A172 (cell line): ENCODE data around the gene TTC34. TPM values are rescaled to one million over a fixed set of nuclear protein-coding genes. Genes with fewer than 3 reads are reported as not detected.
"Not testable (repeated sequence)": the region's sequence is repeated elsewhere in the genome, so short reads cannot be mapped to it uniquely, and the experiment has no call there.

Source experiments
- DNase-seq: peaks from one replicate; pipeline ENCODE4 v3.0.0-alpha.2; 2015; ENCODE audit warnings: low spot score
- total RNA-seq: library from RNA; depleted of rRNA; stranded (reverse); fragments of >200 nt; shearing (Covaris generic); gene quantifications from 2 replicates; pipeline ENCODE4 v1.2.3, GENCODE V29; 2014

Gene TTC34
- total RNA-seq, 1 experiment from 2014 or later: not detected

DNA sequence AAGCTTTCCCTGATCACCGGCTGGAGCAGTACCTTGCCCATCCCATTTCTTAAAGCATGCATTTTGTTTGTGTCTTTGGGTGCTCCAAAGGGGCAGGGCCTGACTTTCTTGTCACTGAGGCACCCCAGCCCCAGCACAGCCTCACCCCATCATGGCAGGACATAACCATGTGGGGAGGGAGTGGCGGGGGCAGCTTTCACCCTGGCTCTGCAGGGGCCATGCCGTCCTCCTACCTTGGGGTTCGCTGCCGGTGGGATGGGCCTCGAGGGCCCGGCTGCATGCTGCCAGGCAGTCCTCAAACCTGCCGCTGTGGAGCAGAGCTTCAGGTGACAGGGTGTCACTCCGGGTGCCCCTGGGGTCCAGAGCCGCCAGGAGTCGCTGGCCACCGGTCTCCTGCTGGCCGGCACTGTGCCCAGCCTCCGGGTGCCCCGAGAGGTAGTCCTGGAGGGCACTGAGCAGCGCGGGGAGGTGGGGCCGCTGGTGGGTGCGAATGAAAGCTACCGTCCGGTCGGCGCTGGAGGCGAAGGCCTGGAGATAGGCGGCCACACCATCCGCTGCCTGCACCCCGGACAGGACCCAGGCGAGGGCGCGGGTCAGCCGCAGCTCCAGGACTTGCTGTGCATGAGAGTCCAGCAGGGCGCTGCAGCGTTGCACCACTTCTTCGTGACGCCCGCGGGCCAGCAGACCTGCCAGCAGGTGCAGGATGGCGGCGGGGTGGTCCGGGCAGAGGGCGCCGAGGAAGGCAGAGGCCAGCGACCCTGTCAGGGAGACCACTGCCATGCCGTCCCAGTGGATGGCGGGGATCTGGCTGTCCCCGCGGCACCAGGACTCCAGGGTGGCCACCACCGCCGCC lies 1.5 kb downstream of the TTC34 start:
- DNase-seq: no peak

DNA sequence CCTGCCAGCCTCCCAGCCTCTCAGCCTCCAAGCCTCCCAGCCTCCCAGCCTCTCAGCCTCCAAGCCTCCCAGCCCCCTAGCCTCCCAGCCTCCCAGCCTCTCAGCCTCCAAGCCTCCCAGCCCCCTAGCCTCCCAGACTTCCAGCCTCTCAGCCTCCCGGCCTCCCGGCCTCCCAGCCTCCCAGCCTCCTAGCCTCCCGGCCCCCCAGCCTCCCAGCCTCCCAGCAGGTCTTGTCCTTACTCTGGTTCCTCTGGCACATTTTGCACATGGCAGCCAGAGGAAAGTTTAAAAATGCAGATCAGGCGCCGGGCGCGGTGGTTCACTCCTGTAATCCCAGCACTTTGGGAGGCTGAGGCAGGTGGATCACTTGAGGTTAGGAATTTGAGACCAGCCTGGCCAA lies 2.5 kb downstream of the TTC34 start:
- not testable (repeated sequence) for DNase-seq

DNA sequence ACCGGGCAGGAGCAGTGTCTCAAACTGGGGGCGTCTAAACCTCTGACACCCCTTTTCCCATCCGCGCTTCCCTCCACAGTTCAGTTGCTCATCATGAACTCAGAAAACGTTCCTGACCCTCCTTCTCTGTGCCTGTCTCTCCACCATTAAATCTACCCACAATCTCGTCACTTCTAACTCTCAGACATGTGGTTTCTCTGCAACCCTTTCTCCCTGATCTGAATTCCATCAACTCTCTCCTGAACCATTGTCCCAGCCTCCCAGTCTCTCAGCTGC lies 3.8 kb downstream of the TTC34 start:
- DNase-seq: no peak

DNA sequence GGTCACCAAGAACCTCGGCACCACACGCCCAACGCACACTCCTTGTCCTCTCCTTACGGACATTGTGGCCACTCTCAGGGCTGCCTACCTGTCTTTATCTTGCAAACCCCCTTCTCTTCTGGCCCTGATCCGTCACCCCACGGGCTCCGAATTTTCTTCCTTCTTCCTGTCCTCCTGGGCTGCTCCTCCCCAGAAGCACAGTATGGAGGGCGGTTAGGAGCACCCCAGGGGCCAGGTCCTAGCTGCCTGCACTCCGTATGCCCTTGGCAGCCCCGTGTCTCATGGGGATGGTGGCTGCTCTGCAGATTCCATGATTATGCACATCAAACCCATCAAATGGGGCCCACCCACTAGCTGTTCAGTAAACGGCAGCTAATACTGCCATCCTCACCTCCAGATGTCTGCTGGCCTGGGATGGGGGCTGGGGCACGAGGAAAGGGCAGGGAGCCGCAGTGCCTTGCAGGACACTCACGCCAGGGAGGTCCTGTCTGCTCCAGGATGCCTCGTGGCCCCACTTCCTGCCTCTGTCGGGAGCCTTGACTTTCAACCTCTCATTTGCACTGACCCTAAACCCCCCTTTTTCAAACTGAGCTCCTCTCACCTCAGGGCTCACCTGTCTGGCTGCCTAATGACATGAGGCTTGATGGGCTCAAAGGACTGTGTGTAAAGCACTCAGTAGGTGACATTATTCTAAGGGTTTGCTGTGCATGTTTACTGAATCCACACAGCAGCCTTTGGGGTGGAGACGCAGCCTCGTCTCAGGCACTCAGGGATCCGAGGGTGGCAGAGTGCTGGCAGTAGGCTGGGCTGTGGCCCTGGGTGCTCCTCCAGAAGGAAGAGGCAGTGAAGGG lies 4.4 kb downstream of the TTC34 start:
- DNase-seq: no peak

DNA sequence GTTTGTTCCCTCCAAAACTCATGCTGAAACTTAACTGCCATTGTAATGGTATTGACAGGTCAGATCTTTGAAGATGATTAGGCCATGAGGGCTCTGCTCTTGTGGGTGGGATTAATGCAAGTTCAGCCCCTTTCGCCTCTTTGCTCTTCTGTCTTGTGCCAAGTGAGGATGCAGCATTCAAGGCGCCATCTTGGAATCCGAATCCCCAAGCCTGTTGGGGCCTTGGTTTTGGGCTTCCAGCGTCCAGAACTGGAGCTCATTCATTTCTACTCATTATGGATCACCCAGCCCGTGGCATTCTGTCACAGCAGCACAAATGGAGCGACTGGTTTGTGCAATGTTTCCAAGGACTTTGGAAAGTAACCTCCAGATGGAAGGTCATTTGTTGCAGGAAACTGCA lies 5.6 kb downstream of the TTC34 start:
- DNase-seq: no peak

DNA sequence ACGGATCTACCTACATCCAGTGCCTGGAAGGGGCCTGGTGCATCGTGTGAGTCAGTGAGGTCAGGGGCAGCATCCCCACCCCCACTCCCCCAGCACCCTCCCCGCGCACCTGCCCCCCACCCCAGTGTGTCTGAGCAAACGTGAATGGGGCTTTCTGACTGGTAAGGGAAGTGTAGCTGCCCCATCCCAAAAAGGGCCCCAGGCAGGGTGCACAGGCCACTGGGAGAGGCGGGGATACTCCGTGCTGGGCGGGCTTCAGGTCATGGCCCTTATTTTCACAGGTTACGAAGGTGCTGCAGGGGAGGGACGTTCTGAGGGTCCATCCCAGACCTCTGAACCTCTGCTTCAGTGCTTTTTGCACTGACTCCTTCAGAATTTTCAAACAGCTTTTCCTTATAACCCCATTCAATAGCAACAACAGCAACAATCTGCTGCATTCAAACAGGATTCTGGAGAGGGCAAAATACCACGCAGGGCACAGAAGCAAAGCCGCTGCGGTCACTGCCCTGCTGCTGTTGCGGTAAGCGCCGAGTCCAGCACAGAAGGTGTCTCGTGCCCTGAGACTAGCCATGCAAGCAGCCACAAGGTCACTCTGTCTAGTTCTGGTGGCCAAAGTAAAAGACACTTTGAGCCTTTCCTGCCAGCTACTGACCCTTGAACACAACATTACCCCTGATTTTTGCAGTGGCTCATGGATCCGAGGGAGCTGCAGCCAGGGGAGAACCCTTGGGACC lies 10.3 kb downstream of the TTC34 start:
- no peak for DNase-seq

DNA sequence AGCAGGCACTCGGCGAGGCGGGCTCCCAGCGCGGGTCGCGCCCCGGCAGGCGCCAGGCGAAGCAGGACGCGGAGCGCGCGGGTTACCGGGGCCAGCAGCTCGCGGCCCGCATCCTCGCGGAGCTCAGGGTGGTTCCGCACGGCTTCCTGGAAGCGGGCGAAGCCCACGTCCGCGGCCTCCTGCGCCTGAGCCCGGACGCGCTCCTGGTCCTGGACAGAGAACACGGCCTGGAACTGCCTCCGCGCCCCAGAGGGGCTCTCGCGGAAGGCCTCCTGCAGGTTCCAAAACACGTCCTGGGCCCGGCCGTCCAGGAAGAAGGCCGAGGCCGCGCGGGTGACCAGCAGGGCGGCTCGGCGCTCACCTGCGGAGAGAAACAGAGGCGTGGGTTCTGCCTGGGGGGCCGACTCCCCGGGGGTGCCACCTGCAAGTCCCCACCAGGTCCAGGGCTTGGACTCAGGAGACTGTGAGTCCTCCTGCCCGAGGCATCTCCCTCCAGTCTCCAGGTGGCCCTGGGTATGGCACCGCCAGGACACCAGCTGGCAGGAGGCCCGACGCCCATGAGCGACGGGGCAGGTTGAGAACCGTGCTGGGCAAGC lies 11.4 kb downstream of the TTC34 start:
- no peak for DNase-seq

DNA sequence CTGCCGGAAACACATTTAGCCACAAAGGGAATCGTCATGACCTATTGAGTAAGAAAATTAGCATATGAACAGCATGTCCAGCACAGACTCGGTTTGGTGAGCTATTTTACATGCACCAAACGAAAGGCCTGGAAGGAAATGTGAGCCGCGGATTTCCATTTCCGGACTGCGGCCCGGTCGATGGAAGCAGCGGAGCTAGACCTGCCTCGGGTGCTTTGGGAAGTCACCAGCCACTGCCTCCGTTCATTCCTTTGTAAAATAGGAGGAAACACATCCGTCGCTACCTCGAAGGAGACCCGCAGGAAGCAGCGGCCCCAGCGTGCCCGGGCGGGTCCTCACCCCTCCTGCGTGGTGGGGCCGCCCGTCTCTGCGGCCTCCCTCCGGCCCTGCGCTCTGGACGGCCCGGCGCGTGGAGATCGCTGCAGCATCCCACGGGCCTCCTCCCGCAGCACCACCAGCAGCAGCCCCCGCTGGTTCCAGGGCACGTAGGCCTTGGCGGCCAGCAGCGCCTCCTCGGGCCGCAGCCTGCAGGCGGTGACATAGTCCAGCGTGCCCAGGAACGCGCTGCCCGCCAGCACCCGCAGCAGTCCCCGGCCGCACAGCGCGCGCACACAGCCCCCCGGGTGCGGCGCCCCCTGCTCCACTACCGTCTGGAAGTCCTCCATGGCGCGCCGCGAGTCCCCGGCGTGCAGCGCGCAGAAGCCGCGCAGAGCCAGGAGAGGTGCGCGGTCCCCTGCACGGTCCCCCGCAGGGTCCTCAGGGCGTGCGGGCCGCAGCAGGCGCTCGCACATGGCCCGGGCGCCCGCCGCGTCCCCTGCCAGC lies 12.1 kb downstream of the TTC34 start:
- DNase-seq: no peak

DNA sequence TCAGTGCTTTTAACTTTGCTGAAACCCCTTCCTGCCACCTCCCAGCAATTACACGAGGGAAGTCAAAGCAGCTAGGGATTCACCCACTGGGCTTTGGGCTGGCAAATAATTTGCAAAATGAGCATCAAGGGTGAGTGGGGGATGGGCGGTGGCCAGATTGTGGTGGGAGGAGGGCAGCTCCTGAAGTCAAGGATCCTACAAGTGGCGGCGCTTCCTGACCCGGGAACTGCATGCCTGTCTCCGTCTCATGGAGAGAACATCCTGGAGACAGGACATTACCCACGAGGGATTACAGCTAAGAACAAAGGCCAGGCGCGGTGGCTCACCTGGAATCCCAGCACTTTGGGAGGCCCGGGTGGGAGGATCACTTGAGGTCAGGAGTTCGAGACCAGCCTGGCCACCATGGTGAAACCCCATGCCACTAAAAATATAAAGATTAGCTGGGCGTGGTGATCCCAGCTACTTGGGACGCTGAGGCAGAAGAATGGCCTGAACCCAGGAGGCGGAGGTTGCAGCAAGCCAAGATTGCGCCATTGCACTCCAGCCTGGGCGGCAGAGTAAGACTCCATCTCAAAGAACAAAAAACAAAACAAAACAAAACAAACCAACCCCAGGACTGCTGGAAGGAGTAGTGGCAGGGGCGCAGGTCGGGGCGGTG lies 12.9 kb downstream of the TTC34 start:
- DNase-seq: no peak

DNA sequence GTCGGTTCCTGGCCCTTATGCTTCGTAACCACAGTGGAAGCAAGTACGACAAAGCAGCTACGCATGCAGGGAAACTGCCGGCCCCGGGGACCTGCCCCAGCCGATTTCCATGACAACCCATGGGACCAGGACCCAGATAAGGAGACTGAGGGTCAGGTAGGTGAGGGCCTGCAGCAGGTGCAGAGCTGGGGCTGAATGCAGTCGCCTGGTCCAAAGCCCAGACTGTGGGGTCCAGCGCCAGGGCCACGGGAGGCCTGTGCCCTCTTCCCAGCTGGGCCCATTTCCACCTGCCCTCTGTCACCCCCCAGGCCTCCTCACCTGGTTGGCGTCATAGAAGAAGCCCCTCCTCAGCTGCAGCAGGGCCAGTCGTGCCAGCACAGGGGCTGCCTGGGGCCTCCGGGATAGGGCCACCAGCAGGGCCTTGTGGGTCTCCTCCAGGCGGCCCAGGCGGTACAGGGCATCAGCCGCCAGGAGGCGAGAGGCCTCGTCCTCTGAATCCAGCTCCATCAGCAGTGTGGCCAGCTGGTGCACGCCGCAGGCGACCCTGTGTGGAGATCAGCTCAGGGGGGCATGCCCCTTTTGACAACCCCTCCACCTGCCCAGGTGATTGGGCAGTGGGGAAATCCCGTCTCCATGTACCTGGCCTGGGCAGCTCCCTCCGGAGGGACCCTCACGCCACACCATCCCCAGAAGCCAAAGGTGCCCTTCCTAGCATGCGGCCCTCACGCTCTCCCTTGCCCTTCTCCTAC lies 14.2 kb downstream of the TTC34 start:
- DNase-seq: no peak

DNA sequence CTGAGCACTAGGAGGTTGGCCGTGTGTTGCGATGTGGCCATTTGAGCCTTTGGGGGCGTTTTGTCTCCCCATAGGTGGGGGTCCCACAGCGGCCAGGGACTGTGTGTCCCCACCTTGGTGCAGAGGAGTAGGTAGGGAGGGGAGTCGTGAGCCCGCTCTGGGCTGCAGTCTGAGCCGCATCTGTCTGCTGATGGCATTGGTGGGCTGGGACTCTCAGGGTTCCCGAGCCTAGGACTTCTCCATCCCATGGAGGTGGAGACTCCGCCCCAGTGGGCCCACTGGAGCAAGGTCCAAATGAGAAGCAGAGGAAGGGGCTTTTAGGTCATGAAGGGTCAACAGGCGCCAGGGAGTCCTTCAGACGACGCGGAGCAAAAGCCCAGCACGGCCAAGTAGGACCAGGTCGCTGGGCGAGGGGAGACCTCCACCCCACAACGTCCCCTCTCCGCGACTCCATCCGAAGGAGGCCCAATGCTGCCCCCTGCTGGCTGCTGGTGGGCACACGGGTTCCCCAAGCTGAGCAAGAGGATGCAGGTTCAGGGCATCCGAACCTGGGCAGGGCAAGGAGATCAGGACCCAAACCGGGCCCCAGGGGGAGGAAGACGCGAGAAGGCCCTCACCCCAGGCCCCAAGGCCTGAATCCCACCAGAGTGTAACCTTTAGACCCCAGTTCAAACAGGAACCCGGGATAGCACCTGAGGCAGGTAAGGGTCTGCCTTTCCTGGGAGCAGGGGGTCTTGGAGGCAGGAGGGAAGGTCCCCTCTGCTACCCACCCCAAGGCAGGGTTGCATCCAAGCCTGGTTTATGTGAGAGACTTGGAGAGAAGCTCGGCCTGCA lies 14.9 kb downstream of the TTC34 start:
- DNase-seq: no peak

DNA sequence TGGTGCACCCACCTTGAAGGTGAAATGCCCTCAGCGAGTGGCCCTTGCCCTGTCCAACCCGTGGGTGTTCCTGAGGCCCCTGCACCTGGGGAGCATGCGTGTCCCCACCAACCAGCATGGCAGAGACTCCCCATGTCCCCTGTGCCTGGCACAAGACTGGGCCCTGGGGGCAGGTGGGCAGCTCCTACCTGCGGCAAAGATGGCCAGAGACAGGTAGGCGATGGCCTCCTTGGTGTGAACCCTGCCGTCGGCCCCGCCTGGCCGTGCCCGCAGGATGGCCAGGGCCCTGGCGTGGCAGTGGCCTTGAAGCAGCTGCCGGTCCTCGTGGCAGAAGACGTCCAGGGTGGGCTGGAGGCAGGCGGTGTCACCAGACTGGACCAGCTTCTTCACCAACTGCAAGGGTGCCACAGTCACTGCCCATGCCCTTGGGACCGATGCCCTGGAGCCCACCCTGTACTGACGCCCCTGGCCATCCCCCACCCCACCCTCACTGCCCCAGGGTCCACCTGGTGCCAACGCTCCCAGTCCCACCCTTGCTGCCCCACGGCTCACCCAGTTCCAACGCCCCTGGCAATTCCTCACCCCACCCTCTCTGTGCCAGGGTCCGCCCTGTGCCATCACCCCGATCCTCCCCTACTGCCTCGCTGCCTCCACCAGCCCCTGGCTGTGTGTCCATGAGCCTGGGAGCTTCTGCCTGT lies 15.7 kb downstream of the TTC34 start:
- no peak for DNase-seq

DNA sequence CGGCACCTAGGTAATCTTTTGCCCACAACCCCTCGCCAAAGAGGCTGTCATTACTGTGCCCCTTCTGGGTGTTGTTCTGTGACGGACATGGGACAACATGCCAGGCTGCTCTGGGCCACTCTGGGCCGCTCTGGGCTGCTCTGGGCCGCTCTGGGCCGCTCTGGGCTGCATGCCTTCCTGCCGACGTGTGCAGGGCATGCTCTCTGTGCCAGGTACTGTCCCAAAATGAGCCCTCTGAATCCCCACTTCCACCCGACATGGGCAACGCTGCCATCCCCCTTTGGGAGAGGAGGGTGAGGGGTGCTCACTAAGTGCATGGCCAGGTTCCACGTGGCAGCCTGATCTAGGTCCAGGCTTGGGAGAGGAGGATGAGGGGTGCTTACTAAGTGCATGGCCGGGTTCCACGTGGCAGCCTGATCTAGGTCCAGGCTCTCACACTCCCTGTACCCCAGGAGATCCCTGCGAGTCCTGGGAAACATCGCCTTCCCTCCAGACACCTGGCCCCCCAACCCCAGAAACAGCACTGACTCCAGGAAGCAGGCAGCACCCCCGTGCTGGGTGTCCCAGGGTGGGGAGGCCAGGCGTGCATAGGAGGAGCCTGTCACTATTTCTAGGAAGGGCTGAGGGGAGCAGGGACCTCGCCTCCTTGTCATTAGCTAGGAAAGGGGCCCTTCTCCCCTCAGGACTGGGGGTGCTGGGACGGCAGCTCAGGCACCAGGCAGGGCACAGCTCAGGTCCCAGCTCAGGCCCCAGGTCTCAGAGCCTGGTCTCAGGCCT lies 16.5 kb downstream of the TTC34 start:
- DNase-seq: no peak

DNA sequence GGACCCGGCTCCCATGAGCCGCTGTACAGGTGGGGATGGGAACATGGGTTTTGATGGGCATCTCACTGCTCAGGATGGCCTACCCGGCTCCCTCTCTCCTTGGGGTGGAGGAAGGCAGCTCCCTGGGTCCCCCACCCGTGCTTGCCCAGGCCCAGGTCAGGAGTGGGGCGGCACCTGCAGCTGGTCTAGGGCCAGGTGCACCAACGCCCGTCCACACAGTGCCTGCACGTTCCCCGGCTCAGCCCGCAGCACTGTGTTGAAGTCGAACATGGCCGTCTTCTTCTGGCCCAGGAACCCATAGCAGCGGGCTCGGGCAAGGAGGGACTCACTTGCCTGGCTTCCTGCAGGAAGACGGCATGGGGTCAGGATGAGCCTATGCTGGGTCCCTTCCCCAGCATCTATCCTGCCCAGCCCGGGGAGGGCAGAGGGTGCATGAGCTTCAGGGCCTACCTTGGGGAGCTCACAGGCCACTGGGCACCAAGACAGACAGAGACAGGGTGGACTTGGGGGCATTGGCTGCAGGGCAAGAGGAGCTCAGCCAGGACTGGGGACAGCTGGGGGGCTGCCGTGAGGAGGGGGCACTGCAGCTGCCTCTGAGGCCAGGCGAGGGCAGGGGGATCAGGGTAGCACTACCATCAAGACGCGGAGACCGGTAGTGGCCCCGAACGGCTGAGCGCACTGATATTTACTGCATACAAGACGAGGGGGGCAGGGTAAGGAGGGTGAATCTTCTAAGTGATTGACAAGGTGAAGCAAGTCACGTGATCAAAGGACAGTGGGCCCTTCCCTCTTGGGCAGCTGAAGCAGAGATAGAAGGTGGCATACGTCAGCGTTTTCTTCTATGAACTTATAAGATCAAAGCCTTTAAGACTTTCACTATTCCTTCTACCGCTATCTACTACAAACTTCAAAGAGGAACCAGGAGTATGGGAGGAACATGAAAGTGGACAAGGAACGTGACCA lies 17.8 kb downstream of the TTC34 start:
- no peak for DNase-seq

DNA sequence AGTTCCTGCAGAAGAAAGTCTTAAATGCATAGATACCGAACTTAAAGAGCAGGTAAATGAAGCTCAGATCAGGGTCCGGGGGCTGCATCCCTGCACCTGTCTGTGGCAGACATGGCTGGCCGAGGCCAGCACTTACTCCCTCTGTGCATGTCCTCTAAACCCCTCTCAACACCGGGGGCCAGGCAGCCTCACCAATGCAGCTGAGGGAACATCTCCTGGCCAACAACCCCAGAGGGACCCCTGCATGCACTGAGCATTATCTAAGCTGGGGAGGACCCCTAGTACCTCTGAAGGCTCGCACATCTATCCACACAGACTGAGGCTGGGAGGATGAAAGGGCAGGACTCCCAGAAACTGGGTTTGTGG lies 18.4 kb downstream of the TTC34 start:
- no peak for DNase-seq

DNA sequence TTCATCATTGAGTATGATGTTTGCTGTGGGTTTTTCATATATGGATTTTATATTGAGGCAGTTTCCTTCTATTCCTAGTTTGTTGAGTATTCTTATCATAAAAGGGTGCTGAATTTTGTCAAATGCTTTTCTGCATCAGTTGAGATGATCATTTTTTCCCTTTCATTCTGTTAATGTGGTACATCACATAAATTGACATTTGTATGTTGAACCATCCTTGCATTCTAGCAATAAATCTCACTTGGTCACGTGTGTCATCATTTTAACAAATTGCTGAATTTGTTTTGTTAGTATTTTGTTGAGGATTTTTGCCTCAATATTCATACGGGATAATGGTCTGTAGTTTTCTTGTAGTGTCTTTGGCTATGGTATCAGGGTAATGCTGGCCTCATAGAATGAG lies 19.9 kb downstream of the TTC34 start:
- no peak for DNase-seq

DNA sequence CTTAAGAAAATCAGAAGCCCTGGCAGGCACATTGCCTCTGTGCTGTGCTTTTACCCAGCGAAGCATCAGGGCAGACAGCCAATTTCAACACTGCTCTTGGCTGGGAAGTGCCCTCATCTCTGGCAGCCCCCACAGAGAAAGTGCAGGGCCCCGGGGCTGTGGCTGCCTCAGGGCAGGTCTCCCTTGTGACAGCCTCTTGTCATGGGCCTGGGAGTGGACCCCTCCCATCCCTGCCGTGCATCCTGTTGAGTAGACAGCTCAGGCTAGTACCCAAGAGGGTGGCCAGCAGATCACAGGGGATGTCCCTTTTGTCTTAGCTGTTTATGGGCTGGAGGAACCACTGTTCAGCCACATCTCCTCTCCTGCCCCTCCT lies 23.3 kb downstream of the TTC34 start:
- no peak for DNase-seq
